Kasumi-1 (cell line): ENCODE data around the gene USP8.
"Not testable (repeated sequence)": the region's sequence is repeated elsewhere in the genome, so short reads cannot be mapped to it uniquely, and the experiment has no call there.

Source experiments
- DNase-seq, 2 experiments: peaks; one replicate each; lab custom pipeline; 2025; lab: John Stamatoyannopoulos, UW

Gene USP8

GRCh38 chr15:50424066-50424890 is at the start of gene USP8:
USP8 (plus strand) TSS chr15:50424405; CDS start chr15:50439074, 14,669 bp downstream.
- DNase-seq, result peak; percentile 94

GRCh38 chr15:50377867-50378751 is 46.1 kb upstream of the USP8 start:
- DNase-seq, result peak in 1 of 2 experiments; percentile 13

- no peak for DNase-seq
These were observed 45.4 kb upstream of the USP8 start for GRCh38 chr15:50378776-50379175.

- DNase-seq, result not testable (repeated sequence)
These were observed 44.8 kb upstream of the USP8 start for GRCh38 chr15:50379413-50379812.

- DNase-seq, result no peak
These were observed 44.1 kb upstream of the USP8 start for GRCh38 chr15:50380089-50380488.

- DNase-seq, result no peak
These were observed 42.8 kb upstream of the USP8 start for GRCh38 chr15:50381438-50381837.

GRCh38 chr15:50382408-50382807 is 41.8 kb upstream of the USP8 start:
- DNase-seq, result peak; percentile 25 to 40

- DNase-seq, result no peak
These were observed 33.5 kb upstream of the USP8 start for GRCh38 chr15:50390554-50391264.

GRCh38 chr15:50391561-50391960 is 32.6 kb upstream of the USP8 start:
- not testable (repeated sequence) for DNase-seq

GRCh38 chr15:50411870-50412269 is 12.3 kb upstream of the USP8 start:
- no peak for DNase-seq

GRCh38 chr15:50414624-50415023 is 9.6 kb upstream of the USP8 start:
- no peak for DNase-seq

- no peak for DNase-seq
These were observed 8.3 kb upstream of the USP8 start for GRCh38 chr15:50415752-50416404.

GRCh38 chr15:50416890-50417289 is 7.3 kb upstream of the USP8 start:
- DNase-seq, result no peak

GRCh38 chr15:50418041-50418583 is 6.1 kb upstream of the USP8 start:
- no peak for DNase-seq

GRCh38 chr15:50425219-50425618 is 1.0 kb downstream of the USP8 start:
- peak in 1 of 2 experiments; percentile 23 for DNase-seq

- DNase-seq, result not testable (repeated sequence)
These were observed 1.6 kb downstream of the USP8 start for GRCh38 chr15:50425678-50426246.

GRCh38 chr15:50426428-50426827 is 2.2 kb downstream of the USP8 start:
- DNase-seq, result no peak

- DNase-seq, result no peak
These were observed 7.0 kb downstream of the USP8 start for GRCh38 chr15:50431204-50431603.

GRCh38 chr15:50432230-50432629 is 8.0 kb downstream of the USP8 start:
- DNase-seq, result no peak

GRCh38 chr15:50435772-50436171 is 11.6 kb downstream of the USP8 start:
- DNase-seq, result no peak

- no peak for DNase-seq
These were observed 14.0 kb downstream of the USP8 start for GRCh38 chr15:50438251-50438650.
